SW 1271 (cell line): ENCODE measurements around the gene PAX7.
"Not testable (repeated sequence)": the region's sequence is repeated elsewhere in the genome, so short reads cannot be mapped to it uniquely, and the experiment has no call there.

Experiments
- DNase-seq, 2 experiments: peaks; one replicate each; lab custom pipeline; 2025; lab: John Stamatoyannopoulos, UW

Gene PAX7

GRCh38 chr1:18630511-18631495, at the start of gene PAX7:
TSS of gene PAX7 (plus strand) at chr1:18630846. CDS start at chr1:18631604, 758 bp downstream.
- no peak for DNase-seq

GRCh38 chr1:18581420-18581880, 49.2 kb upstream of the PAX7 start:
- no peak for DNase-seq

- DNase-seq = no peak
These were observed 47.8 kb upstream of the PAX7 start for GRCh38 chr1:18582890-18583289.

- DNase-seq = no peak
These were observed 47.2 kb upstream of the PAX7 start for GRCh38 chr1:18583326-18583941.

DNA sequence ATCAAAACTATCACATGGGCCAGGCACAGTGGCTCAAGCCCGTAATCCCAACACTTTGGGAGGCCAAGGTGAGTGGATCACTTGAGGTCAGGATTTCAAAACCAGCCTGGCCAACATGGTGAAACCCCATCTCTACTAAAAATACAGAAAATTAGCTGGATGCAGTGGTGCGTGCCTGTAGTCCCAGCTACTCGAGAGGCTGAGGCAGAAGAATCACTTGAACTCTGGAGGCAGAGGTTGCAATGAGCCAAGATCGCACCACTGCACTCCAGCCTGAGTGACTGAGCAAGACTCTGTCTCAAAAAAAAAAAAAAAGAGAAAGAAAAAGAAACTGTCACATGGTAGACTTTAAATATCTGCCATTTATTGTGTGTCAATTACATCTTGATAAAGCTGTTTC, 44.6 kb upstream of the PAX7 start:
- not testable (repeated sequence) for DNase-seq

DNA sequence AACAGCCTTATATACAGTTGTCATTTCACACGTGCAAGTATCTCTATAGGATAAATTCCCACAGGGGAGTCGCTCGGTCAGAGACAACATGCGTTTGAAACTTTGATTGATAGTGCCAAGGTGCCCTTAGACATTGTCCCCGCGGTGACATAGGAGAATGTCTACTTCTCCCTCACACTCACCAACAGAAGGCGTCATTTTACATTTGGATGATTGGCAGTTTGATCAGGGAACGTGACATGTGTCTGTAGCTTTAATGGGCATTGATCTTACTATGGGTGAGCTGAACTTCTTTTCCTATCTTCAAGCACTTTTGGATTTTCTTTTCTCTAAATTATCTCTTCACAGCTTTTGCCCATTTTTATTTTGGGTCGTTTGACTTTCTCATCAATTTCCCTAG, 42.6 kb upstream of the PAX7 start:
- DNase-seq = no peak

- DNase-seq = peak in 1 of 2 experiments; percentile 7
These were observed 38.3 kb upstream of the PAX7 start for GRCh38 chr1:18592368-18592767.

- peak in 1 of 2 experiments; percentile 15 for DNase-seq
These were observed 33.2 kb upstream of the PAX7 start for GRCh38 chr1:18597160-18598042.

DNA sequence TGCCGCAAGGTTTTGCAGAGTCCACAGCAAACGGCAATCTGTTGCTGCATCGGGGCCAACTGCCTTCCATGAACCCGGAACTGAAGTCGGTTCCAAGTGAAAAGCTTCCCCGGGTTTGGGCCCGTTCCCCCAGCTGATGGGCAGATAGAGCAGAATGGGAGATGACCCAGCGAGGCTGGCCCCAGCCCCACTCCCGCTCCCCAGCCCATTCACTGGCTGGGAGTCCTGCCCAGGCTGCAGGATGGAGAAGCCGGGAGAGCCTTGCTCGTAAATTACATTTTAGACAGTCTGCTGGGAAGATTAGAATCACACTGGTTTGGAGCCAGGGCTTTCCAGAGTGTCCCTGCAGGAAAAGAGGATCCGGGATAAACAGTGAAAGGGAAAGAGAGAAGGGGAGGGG, 31.6 kb upstream of the PAX7 start:
- DNase-seq = no peak

- DNase-seq = no peak
These were observed 30.9 kb upstream of the PAX7 start for GRCh38 chr1:18599704-18600103.

- no peak for DNase-seq
These were observed 28.0 kb upstream of the PAX7 start for GRCh38 chr1:18602533-18603211.

GRCh38 chr1:18603212-18603852, 27.3 kb upstream of the PAX7 start:
- no peak for DNase-seq

DNA sequence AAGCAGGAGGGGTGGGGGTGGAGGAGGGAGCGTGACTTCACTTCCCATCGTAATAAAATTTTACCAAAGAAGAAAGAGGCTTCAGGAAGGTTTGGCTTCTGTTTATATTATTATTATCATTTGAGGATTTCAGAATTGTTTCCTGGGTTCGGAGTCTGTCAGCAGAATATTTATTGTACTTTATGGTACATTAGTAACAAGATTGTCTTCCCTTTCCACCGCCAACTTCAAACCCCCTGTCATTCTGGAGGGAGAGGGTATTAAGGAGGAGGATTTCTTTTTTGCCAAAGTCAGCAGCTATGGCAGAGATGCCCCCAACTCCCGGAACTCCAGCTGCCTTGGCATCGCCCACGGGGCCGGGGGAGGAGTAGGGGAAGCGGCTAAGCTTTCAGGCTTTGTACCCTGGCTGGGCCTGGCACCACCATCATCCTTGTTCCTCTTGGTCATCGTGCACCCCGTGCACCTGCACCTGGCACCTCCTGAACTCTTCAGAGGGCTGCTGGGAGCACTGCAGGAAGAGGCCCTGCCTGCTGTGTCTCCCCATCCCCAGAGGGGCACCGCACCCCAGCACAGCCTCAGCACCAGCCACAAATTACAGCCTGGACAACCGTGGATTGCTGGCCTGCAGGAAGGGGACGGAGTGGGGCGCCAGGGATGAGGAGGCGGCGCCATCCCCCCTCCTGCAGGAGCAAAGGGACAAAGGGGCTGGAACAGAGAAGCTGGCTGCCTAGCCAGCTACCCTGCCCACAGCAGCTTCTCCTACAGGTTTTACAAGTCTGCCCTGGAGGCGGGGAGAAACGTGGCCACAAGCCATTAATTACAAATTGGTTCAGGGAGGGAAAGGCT, 24.0 kb upstream of the PAX7 start:
- DNase-seq = no peak

DNA sequence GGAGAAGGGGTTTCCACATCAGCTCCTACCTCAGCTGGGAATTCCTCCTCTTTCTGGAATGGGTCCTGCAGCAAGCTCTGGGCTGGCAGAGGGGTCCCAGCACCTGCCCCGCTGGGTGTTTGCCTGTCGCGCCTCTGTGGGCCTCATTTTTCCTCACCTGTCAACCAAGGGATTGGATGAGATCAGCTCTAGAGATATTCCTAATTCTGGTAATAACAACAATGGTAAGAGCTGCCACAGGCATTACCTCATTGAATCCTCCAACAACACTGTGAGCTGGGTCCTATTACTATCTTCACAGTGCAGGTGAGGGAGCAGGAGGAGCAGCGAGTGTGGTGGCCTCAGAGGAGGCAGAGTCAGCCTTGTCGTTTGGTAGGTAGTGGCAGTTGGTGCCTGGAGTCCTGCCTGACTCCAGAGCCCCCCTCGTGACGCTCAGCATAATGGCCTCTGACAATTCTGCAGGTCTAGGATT, 23.3 kb upstream of the PAX7 start:
- DNase-seq = no peak

- no peak for DNase-seq
These were observed 22.1 kb upstream of the PAX7 start for GRCh38 chr1:18608534-18608933.

DNA sequence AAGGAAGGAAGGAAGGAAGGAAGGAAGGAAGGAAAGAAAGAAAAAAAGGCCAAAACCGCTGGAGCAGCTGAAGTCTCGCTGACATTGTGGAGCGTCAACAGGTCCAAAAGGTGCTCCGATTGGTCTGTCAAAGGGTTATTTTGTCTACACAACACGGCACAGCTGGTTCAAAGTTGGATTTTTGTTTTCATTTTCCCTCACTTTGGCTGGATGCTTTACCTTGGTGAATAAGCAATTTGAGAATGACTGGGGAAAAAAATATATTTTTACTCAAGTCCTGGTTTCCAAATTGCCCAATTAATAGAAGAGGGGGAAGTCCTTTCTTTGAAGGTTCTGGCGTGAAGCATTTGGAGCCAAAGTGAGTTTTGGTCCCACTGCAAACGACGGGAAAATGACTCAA, 19.3 kb upstream of the PAX7 start:
- DNase-seq = no peak

- DNase-seq = no peak
These were observed 18.6 kb upstream of the PAX7 start for GRCh38 chr1:18612073-18612472.

GRCh38 chr1:18614069-18614735, 16.4 kb upstream of the PAX7 start:
- DNase-seq = no peak
